HCT116 (cell line): ENCODE measurements around the gene ATP6V1B1.

Source experiments
- ELF1 ChIP-seq: IDR thresholded peaks from 2 replicates; pipeline ENCODE4 v1.6.1; 2012; ENCODE audit warnings: low read depth, borderline replicate concordance
- EZH2 ChIP-seq: fragments of 200-600 bp; sonication (generic); IDR thresholded peaks from 2 replicates; pipeline ENCODE4 v1.6.1; 2017; ENCODE audit warnings: antibody characterized with exemption, mixed run types
- EZH2phosphoT487 ChIP-seq: fragments of 200-600 bp; IDR thresholded peaks from 2 replicates; pipeline ENCODE4 v1.6.1; 2018; ENCODE audit warnings: antibody characterized with exemption, borderline replicate concordance
- JUND ChIP-seq: IDR thresholded peaks from 2 replicates; pipeline ENCODE4 v1.6.1; 2012
- POLR2A ChIP-seq: IDR thresholded peaks from 2 replicates; pipeline ENCODE4 v1.7.0; 2011; ENCODE audit warnings: borderline replicate concordance; ENCODE audit not compliant: insufficient read depth, insufficient read length; ENCODE audit errors: extremely low read depth
- POLR2AphosphoS5 ChIP-seq: IDR thresholded peaks from 2 replicates; pipeline ENCODE4 v1.6.1; 2011; ENCODE audit warnings: mild to moderate bottlenecking, low read depth, low read length, moderate library complexity
- YY1 ChIP-seq: IDR thresholded peaks from 2 replicates; pipeline ENCODE4 v1.6.1; 2011; ENCODE audit warnings: low read length, low read depth, moderate library complexity, mild to moderate bottlenecking; ENCODE audit not compliant: insufficient replicate concordance; ENCODE audit errors: extremely low read depth
- TF ChIP-seq, protein P1 (sequence below): IDR thresholded peaks from 2 replicates; pipeline ENCODE4 v1.6.1; 2012
- TF ChIP-seq, protein P2 (sequence below), 3 experiments: fragments of 200-600 bp in 1 of 3; sonication (generic) in 1 of 3; IDR thresholded peaks in 2 of 3; conservative IDR thresholded peaks in 1 of 3; 2 replicates each; pipeline ENCODE4 v1.5.1; 2012 to 2017; ENCODE audit warnings: low read depth in 2 of 3, low read length in 2 of 3, antibody characterized with exemption in 1 of 3, borderline replicate concordance in 1 of 3, control low read depth in 1 of 3, mild to moderate bottlenecking in 1 of 3, mixed read lengths in 1 of 3, mixed run types in 1 of 3, moderate library complexity in 1 of 3; ENCODE audit not compliant: insufficient read depth in 1 of 3
- TF ChIP-seq, protein P3 (sequence below): IDR thresholded peaks from 2 replicates; pipeline ENCODE4 v1.6.1; 2012; ENCODE audit warnings: low read depth

DNA sequence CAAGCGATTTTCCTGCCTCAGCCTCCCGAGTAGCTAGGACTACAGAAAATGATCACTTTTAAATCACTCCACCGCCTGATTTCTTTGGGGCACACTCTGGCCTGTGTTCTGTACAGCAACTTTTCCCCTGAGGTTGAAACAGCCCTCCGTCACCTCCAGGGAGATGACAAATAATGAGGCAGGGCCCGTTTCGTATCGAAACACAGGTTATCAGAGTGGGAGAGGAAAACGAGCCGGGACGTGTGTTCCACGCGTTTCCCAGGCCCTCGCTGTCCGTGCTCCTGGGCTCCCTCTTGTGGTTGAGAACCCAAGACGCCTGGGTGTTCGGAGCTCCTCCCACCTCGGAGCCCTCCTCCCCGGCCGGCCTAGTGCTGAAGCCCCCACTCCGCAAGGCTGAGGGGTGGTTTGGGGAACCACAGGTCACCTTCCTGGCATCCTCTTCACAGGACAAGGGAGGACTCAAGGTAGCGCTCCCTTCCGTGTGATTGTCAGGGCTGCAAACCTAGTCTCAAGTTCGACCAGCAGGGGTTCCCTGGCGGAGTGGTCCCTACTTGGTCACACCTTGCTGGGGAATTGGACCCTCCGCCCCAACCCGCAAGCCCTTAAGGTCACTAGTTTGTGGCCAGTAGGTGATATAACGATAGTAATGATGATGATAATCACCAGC, 12.8 kb downstream of the ATP6V1B1 start:
- TF ChIP-seq, protein P1, sequence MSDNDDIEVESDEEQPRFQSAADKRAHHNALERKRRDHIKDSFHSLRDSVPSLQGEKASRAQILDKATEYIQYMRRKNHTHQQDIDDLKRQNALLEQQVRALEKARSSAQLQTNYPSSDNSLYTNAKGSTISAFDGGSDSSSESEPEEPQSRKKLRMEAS = peak; percentile 81
- TF ChIP-seq, protein P2, sequence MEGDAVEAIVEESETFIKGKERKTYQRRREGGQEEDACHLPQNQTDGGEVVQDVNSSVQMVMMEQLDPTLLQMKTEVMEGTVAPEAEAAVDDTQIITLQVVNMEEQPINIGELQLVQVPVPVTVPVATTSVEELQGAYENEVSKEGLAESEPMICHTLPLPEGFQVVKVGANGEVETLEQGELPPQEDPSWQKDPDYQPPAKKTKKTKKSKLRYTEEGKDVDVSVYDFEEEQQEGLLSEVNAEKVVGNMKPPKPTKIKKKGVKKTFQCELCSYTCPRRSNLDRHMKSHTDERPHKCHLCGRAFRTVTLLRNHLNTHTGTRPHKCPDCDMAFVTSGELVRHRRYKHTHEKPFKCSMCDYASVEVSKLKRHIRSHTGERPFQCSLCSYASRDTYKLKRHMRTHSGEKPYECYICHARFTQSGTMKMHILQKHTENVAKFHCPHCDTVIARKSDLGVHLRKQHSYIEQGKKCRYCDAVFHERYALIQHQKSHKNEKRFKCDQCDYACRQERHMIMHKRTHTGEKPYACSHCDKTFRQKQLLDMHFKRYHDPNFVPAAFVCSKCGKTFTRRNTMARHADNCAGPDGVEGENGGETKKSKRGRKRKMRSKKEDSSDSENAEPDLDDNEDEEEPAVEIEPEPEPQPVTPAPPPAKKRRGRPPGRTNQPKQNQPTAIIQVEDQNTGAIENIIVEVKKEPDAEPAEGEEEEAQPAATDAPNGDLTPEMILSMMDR (IDR thresholded peaks at IDR 0.05 in 2 of 3, conservative IDR thresholded peaks at IDR 0.05 in 1 of 3; ENCODE audit: borderline replicate concordance in 1 of 3, insufficient read depth in 1 of 3, low read depth in 2 of 3, low read length in 2 of 3) = peak; percentile 84 to 90 (median 88)
- TF ChIP-seq EZH2phosphoT487 (no peak), EZH2 (no peak), POLR2AphosphoS5 (peak; percentile 66), YY1 (no peak), POLR2A (no peak), JUND (no peak), ELF1 (no peak)
- TF ChIP-seq, protein P3, sequence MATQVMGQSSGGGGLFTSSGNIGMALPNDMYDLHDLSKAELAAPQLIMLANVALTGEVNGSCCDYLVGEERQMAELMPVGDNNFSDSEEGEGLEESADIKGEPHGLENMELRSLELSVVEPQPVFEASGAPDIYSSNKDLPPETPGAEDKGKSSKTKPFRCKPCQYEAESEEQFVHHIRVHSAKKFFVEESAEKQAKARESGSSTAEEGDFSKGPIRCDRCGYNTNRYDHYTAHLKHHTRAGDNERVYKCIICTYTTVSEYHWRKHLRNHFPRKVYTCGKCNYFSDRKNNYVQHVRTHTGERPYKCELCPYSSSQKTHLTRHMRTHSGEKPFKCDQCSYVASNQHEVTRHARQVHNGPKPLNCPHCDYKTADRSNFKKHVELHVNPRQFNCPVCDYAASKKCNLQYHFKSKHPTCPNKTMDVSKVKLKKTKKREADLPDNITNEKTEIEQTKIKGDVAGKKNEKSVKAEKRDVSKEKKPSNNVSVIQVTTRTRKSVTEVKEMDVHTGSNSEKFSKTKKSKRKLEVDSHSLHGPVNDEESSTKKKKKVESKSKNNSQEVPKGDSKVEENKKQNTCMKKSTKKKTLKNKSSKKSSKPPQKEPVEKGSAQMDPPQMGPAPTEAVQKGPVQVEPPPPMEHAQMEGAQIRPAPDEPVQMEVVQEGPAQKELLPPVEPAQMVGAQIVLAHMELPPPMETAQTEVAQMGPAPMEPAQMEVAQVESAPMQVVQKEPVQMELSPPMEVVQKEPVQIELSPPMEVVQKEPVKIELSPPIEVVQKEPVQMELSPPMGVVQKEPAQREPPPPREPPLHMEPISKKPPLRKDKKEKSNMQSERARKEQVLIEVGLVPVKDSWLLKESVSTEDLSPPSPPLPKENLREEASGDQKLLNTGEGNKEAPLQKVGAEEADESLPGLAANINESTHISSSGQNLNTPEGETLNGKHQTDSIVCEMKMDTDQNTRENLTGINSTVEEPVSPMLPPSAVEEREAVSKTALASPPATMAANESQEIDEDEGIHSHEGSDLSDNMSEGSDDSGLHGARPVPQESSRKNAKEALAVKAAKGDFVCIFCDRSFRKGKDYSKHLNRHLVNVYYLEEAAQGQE = no peak
